Measurements from ENCODE around the gene RTP4.
A peak's percentile ranks its signal among the peaks of the same experiment; 100 is the strongest.

RTP4 gene, protein sequence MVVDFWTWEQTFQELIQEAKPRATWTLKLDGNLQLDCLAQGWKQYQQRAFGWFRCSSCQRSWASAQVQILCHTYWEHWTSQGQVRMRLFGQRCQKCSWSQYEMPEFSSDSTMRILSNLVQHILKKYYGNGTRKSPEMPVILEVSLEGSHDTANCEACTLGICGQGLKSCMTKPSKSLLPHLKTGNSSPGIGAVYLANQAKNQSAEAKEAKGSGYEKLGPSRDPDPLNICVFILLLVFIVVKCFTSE

DNA sequence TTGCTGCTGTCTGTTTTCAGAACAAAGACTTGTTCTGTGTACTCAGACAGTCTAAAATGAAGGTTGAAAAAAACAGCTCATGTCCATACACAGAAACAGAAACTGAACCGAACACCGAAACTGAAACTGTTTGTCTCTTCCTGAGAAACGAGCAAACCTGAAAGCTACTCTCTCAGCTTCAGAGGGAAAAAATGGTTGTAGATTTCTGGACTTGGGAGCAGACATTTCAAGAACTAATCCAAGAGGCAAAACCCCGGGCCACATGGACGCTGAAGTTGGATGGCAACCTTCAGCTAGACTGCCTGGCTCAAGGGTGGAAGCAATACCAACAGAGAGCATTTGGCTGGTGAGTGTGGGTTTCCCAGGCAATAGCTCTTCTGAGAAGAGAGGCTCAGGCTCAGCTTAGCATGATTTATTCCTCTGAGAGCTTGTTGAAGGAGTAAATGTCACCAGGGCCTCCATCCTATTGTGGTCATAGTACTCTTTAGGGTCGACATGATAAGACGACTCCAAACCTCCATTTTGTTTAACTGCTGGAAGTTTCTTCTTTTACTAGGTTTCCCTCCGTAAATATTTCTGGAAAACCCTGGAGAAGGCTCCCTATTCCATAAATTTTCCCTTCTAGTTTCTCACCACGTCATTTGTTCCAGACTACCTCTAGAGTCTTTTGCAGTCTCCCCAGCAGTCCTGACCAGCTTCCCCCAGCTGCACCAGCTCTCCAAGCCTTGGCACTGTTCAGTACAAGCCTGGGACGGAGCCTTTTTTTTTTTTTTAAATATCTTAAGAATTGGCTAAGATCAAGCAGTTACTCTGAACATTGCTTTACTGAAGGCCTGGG lies at the start of gene RTP4:
RTP4 (plus strand) TSS at position 135 of the 838 bp plus-strand sequence; CDS start at position 192, 57 bp downstream.
- peak; percentile 1 to 14 for DNase-seq (ENCODE audit: low read depth in 2 of 2)

DNA sequence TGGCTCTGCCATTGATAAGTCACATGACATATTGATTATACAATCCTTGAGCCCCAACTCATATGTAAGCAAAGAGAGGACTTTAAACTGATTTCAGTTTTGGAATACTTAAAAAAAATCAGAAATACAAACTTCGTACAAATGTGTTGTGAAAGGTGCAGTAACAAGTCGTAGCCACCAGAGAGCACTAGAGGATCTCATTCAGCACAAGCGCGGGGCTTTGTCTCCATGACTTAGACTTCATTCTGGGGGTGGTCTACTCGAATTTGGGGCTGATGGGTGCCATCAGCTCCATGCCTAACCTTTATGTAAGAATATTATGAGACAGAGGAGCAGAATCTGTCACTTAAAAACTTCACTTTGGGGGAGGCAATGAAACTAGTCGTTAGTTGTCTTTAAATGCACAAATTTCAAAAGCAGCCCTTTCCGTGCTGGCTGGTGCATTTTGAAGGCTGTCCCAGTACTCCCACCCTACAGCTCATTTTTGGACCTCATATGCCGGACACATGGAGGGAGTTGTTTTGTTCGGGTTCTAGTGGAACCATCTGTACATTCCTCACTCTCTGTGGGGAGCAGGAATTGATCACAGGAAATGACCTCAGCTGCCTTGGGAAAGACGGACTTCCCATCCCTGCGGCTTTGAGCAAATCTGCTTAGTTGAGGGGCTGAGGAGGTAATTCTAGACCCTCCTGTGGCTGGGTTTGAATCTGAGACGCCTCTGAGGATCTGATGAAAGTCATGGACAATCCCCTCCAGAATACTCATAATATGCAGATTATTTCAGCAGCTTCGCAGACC lies 49.2 kb upstream of the RTP4 start:
- DNase-seq (ENCODE audit: low read depth in 2 of 2), result no peak

GRCh38 chr3:187319699-187320302 lies 48.4 kb upstream of the RTP4 start:
- peak; percentile 24 to 30 for DNase-seq (ENCODE audit: low read depth in 2 of 2)

DNA sequence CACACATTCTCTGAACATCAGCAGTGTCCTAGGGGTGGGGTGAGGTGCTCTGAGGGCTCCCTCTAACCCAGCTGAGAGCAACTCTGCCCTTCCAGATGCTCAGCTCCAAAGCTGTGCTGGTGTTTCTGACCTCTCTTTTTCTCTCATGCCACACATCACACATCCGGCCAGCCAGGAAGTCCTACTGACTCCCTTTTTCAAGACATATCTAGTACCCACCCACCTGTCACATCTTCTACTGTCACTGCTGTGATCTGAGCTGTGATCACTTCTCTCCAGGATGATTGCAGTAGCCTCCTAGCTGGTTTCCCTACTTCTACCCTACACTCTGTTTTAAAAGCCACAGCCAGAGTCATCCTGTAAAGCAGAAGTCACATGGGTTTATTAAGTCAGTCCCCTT lies 46.4 kb upstream of the RTP4 start:
- no peak for DNase-seq (ENCODE audit: low read depth in 2 of 2)

- DNase-seq (ENCODE audit: low read depth in 2 of 2), result no peak
These were observed 45.9 kb upstream of the RTP4 start for GRCh38 chr3:187322291-187322690.

GRCh38 chr3:187323091-187323490 lies 45.1 kb upstream of the RTP4 start:
- no peak for DNase-seq (ENCODE audit: low read depth in 2 of 2)

DNA sequence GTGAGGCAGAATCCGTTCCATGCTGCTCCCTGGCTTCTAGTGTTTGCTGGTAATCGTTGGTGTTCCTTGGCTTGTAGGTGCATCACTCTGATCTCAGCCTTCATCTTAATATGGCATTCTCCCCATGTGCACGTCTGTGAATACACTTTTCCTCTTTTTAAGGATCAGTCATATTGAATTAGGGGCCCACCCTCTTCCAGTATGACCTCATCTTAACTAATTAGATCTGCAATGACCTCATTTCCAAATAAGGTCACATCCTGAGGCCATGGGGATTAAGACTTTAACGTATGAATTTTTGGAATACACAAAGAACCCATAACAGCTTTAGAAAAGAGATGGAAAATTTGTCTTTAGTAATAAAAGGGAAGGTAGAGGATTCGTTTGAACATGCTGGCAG lies 42.6 kb upstream of the RTP4 start:
- DNase-seq (ENCODE audit: low read depth in 2 of 2), result no peak

DNA sequence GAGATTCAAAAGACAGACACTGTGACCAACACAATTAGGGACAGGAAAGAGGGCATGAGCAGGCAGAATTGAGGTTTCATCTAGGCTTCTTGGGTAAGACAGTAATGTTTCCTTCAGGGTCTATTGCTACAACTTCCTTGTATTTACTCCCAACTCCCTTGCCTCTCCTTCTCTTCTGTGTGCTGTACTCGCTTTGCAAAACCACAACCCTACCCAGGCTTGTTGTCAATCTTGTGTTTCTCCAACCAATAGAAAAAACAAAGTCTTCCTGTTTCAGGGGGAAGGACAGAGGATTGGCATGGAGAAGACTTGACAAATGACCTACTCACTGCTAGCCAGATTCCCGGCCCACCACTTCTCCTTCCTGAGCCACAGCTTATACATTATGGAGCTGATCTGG lies 40.3 kb upstream of the RTP4 start:
- no peak for DNase-seq (ENCODE audit: low read depth in 2 of 2)

GRCh38 chr3:187328691-187329090 lies 39.5 kb upstream of the RTP4 start:
- no peak for DNase-seq (ENCODE audit: low read depth in 2 of 2)

GRCh38 chr3:187334904-187335303 lies 33.3 kb upstream of the RTP4 start:
- DNase-seq (ENCODE audit: low read depth in 2 of 2), result no peak

GRCh38 chr3:187336322-187336721 lies 31.9 kb upstream of the RTP4 start:
- no peak for DNase-seq (ENCODE audit: low read depth in 2 of 2)

GRCh38 chr3:187340578-187340977 lies 27.6 kb upstream of the RTP4 start:
- no peak for DNase-seq (ENCODE audit: low read depth in 2 of 2)

DNA sequence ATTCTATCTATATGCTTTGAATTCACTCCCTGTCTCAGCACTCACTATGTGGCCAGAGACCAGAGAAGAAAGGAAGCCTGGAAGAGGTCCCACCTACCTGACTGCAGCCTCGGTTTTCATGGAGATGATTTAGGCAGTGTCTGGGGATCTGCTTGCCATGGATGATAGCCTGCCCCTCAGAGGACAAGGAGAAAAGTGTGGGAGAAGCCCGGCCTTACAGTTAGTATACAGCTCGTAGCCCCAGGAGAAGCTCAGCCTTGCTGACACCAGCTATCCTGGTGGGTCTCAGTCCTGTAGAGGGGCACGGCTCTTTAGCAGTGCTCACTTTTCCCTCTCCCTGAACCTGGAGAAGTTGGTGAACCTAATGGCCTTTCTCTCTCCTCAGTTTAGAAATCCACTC lies 25.9 kb upstream of the RTP4 start:
- DNase-seq (ENCODE audit: low read depth in 2 of 2), result no peak

GRCh38 chr3:187343670-187344069 lies 24.5 kb upstream of the RTP4 start:
- no peak for DNase-seq (ENCODE audit: low read depth in 2 of 2)

DNA sequence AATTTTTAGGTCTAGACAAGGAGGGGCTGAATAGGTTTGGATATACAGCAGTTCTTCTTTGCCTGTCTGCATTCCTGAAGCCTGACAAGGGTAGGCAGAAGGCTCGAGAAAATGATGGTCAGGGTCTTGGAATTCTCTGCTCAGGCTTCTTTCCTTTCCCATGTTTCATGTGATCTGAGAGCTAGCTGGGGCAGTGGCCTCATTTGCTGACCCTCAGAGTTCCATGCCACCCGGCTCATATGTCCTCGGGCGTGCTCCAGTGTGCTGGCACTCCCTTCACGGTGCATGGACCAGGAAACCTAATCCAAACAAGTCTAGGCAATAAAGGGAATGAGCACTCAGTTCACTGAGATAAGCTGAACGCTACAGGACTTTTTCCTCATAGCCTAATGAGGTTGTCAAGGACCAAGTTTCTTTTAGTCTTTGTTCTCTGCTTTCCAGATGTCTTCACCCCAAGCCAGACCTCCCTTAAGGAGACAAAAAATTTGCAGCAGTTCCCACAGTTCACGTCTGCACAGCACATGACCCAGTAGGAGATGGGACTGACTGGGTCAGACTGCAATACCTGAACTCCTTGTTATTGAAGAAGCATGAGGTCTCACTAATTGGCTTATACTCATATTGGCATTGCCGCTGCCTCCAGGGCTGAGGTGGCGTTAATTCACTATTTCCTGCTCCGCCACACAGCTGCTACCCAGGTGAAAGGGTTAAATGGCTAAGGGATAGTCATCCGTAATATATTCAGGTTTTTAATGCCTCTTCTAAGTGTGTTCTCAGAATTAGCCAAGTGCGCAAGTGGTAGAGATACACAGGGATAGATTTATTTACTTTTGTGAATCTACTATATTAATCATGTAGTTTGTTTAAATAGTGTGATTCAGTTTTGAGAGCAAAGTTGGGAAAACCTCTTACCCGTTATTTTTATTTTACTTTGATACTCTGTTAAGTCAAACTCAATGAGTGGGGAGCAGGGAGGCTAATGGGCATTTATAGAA lies 15.3 kb upstream of the RTP4 start:
- no peak for DNase-seq (ENCODE audit: low read depth in 2 of 2)

DNA sequence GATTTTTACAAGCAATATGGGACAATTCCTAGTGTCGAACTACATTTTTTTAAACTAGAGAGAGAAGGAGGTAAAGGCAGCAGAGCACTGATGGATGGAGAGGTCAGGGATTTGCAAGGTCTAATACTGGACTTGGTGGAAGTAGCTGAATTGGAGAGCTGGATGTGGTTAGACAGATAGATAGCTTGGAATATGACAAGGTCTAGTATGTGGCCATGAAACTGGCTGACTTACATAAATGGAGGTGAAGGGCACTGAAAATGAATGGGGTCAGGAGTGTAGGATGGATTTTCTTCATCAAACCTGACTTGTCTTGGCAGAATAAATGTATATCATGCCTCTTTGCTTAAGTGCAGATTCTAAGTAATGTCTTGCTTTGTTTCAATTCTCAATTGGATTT lies 10.1 kb upstream of the RTP4 start:
- no peak for DNase-seq (ENCODE audit: low read depth in 2 of 2)

DNA sequence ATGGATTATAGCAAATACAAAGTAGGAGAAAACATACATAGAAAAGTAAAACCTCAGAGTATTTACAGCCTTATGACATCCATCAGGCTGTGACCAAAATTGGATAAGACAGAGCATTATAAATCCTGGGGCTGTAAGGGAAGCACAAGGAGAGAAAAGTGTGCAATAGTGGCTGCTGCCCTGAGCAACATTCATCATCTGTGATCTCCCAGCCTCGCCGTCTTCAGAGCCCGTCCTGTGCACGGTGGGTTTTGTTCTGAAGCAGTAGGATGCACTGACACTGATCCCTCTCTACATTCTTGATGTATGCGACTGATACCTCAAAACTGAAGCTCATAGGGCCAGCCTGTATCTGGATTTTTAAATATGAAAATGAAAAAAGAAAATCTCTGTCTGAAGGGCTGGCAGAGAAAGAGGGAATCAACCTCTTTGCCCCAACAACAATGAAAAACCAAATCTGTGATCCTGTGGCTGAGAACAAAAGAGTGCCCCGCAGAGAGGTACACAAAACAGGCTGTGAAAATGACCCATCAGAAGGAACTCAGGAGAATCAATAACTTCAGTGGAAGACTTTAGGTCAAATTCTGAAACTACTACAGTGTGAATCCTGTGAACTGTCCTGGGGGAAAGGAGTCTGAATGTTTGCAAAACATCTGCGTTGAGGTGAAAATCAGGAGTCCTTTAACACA lies 8.2 kb upstream of the RTP4 start:
- no peak for DNase-seq (ENCODE audit: low read depth in 2 of 2)

DNA sequence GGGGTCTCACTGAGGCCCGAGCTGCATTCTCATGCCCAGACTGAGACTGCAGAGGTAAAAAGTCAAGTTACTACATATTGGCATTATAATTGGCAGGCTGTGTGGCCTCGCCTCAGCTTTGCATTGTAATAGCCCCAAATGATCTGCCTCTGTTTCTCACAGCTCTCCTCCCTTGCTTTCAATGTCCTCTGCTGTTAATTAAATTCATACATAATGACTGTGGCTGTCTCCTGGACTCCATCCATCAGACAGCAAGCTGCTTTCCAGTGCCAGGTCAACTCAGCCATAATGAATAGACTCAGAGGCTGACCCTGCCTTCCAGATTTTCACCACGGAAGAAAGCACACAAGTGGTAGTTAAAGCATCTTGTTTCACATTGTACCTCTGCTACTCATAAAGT lies 7.6 kb upstream of the RTP4 start:
- no peak for DNase-seq (ENCODE audit: low read depth in 2 of 2)

GRCh38 chr3:187361835-187362234 lies 6.3 kb upstream of the RTP4 start:
- DNase-seq (ENCODE audit: low read depth in 2 of 2), result no peak

- DNase-seq (ENCODE audit: low read depth in 2 of 2), result no peak
These were observed 553 bp upstream of the RTP4 start for GRCh38 chr3:187367561-187368103.
